Measurements from ENCODE around the gene YIPF3.
"Not testable (repeated sequence)": the region's sequence is repeated elsewhere in the genome, so short reads cannot be mapped to it uniquely, and the experiment has no call there.

Gene YIPF3

DNA sequence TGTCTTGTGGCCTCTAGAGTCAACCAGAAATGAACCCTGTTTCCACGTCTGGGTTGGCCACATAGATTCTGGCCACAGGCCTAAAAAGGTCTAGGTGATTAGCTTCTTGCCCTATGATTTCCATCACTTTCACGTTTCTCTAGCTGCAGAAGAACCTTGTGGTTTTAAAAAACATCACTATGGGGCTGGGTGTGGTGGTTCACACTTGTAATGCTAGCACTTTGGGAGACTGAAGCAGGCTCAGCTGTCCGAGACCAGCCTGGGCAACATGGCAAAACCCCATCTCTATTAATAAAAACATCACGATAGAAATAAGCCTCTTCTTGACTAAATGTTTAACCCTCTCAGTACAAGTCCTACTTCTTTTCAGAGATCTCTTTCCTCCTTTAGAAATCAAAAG lies 27.7 kb upstream of the YIPF3 start:
- peaks cover 24 to 35% of the 10 kb centered on the region in 2 experiments for H3K36me3 ChIP-seq (ENCODE audit: control insufficient read depth in 1 of 2, insufficient read depth in 2 of 2, low read length in 2 of 2)
- H2AK5ac ChIP-seq (ENCODE audit: low read length) = no peak overlapping the region
- H3K4me2 ChIP-seq (ENCODE audit: low read length) = no peak overlapping the region
- H3K9me3 ChIP-seq (ENCODE audit: insufficient read depth, low read depth, low read length) = no peaks in the 10 kb centered on the region
- H3K27ac ChIP-seq (ENCODE audit: low read depth, low read length) = no peak overlapping the region
- H3K4ac ChIP-seq (ENCODE audit: low read depth, low read length) = no peak overlapping the region
- DNase-seq = no peak
- no peaks in the 10 kb centered on the region for H3K27me3 ChIP-seq (ENCODE audit: insufficient read depth, low read length)
- no peak overlapping the region for H3K4me3 ChIP-seq (ENCODE audit: low read depth, low read length)
- H3K14ac ChIP-seq (ENCODE audit: low read length) = no peak overlapping the region
- no peak overlapping the region for H4K12ac ChIP-seq (ENCODE audit: low read depth, low read length)
- H3K79me1 ChIP-seq (ENCODE audit: low read length) = no peaks in the 10 kb centered on the region
- H3K4me1 ChIP-seq (ENCODE audit: control insufficient read depth in 1 of 2, insufficient read depth in 2 of 2, low read length in 2 of 2) = no peaks in the 10 kb centered on the region
- WGBS (ENCODE audit: extremely low coverage, insufficient coverage, insufficient read length) = no CpG with 5 or more reads among the region's 4 CpGs
- H3K9ac ChIP-seq (ENCODE audit: low read length) = no peak overlapping the region
- no peak overlapping the region for H2BK5ac ChIP-seq (ENCODE audit: low read depth, low read length, poor library complexity)
- no peak overlapping the region for H4K91ac ChIP-seq (ENCODE audit: low read depth, low read length)
- H2BK120ac ChIP-seq (ENCODE audit: insufficient read depth, low read length, poor library complexity) = no peak overlapping the region
- no peak overlapping the region for H3K23ac ChIP-seq (ENCODE audit: low read length)
- H4K8ac ChIP-seq (ENCODE audit: low read depth, low read length) = no peak overlapping the region
- no peak overlapping the region for H2BK12ac ChIP-seq (ENCODE audit: low read length)
- H3K79me2 ChIP-seq (ENCODE audit: control insufficient read depth, insufficient read depth, low read length, poor library complexity) = no peaks in the 10 kb centered on the region
- no peak overlapping the region for H3K18ac ChIP-seq (ENCODE audit: low read length)
- H2AFZ ChIP-seq (ENCODE audit: insufficient read depth, low read length, poor library complexity) = no peak overlapping the region

DNA sequence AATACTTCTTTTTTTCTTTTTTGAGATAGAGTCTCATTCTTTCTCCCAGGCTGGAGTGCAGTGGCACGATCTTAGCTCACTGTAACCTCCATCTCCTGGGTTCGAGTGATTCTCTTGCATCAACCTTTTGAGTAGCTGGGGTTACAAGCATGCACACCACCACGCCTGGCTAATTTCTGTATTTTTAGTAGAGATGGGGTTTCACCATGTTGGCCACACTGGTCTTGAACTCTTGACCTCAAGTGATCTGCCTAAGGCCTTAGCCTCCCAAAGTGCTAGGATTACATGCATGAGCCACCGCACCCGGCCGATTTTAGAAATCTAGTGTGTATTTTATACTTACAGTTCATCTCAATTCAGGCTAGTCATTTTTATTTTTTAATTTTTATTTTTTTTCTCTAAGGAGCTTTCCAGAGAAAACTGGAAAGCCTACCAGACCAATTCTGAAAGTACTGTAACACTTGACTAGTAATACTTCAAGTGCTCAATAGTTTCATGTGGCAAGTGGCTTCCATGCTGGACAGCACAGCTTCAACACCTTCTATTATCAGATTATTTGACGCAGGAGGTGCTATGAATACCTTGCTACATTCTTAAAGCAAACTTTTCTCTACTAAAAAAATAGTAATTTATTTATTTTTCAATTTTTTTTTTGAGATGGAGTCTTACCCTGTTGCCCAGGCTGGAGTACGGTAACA lies 25.2 kb upstream of the YIPF3 start:
- WGBS (ENCODE audit: extremely low coverage, insufficient coverage, insufficient read length) = no CpG with 5 or more reads among the region's 8 CpGs
- Histone ChIP-seq H4K12ac (ENCODE audit: low read depth, low read length) (no peak overlapping the region), H2BK120ac (ENCODE audit: insufficient read depth, low read length, poor library complexity) (no peak overlapping the region)

DNA sequence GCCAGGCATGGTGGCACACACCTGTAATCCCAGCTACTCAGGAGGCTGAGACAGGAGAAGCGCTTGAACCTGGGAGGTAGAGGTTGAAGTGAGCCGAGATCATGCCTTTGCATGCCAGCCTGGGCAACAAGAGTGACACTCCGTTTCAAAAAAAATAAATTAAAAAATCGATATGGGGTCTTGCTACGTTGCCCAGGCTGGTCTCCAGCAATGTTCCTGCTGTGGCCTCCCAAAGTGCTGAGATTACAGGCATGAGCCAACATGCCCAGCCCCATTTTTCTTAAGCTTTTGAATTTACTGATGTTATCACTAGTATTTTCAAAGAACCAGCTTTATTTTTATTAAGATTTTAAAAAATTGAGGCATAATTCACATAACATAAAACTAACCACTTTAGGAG lies 23.8 kb upstream of the YIPF3 start:
- Histone ChIP-seq H3K4me2 (ENCODE audit: low read length) (no peak overlapping the region), H3K79me2 (ENCODE audit: control insufficient read depth, insufficient read depth, low read length, poor library complexity) (no peaks in the 10 kb centered on the region), H3K4me1 (ENCODE audit: control insufficient read depth in 1 of 2, insufficient read depth in 2 of 2, low read length in 2 of 2) (no peaks in the 10 kb centered on the region), H3K4me3 (ENCODE audit: low read depth, low read length) (no peak overlapping the region), H4K91ac (ENCODE audit: low read depth, low read length) (no peak overlapping the region), H3K27me3 (ENCODE audit: insufficient read depth, low read length) (no peaks in the 10 kb centered on the region), H2BK12ac (ENCODE audit: low read length) (no peak overlapping the region), H4K12ac (ENCODE audit: low read depth, low read length) (no peak overlapping the region), H3K23ac (ENCODE audit: low read length) (no peak overlapping the region), H2BK120ac (ENCODE audit: insufficient read depth, low read length, poor library complexity) (no peak overlapping the region), H3K14ac (ENCODE audit: low read length) (no peak overlapping the region), H4K8ac (ENCODE audit: low read depth, low read length) (no peak overlapping the region), H2AK5ac (ENCODE audit: low read length) (no peak overlapping the region), H3K18ac (ENCODE audit: low read length) (no peak overlapping the region), H3K36me3 (ENCODE audit: control insufficient read depth in 1 of 2, insufficient read depth in 2 of 2, low read length in 2 of 2) (peaks cover 21 to 31% of the 10 kb centered on the region in 2 experiments), H2BK5ac (ENCODE audit: low read depth, low read length, poor library complexity) (no peak overlapping the region), H3K4ac (ENCODE audit: low read depth, low read length) (no peak overlapping the region), H3K79me1 (ENCODE audit: low read length) (no peaks in the 10 kb centered on the region), H3K9ac (ENCODE audit: low read length) (no peak overlapping the region), H2AFZ (ENCODE audit: insufficient read depth, low read length, poor library complexity) (no peak overlapping the region), H3K9me3 (ENCODE audit: insufficient read depth, low read depth, low read length) (no peaks in the 10 kb centered on the region), H3K27ac (ENCODE audit: low read depth, low read length) (no peak overlapping the region)
- DNase-seq = no peak
- no CpG with 5 or more reads among the region's 5 CpGs for WGBS (ENCODE audit: extremely low coverage, insufficient coverage, insufficient read length)

More for the DNA sequence above, 25.2 kb upstream of the YIPF3 start:
- peaks cover 23 to 26% of the 10 kb centered on the region in 2 experiments for H3K36me3 ChIP-seq (ENCODE audit: control insufficient read depth in 1 of 2, insufficient read depth in 2 of 2, low read length in 2 of 2)
- H3K79me1 ChIP-seq (ENCODE audit: low read length) = no peaks in the 10 kb centered on the region
- no peak overlapping the region for H3K18ac ChIP-seq (ENCODE audit: low read length)
- H3K14ac ChIP-seq (ENCODE audit: low read length) = no peak overlapping the region
- H3K23ac ChIP-seq (ENCODE audit: low read length) = no peak overlapping the region
- no peak overlapping the region for H3K9ac ChIP-seq (ENCODE audit: low read length)
- H3K9me3 ChIP-seq (ENCODE audit: insufficient read depth, low read depth, low read length) = no peaks in the 10 kb centered on the region
- H2AK5ac ChIP-seq (ENCODE audit: low read length) = no peak overlapping the region
- no peak for DNase-seq
- H3K27me3 ChIP-seq (ENCODE audit: insufficient read depth, low read length) = no peaks in the 10 kb centered on the region
- H3K4me1 ChIP-seq (ENCODE audit: control insufficient read depth in 1 of 2, insufficient read depth in 2 of 2, low read length in 2 of 2) = no peaks in the 10 kb centered on the region
- no peak overlapping the region for H4K91ac ChIP-seq (ENCODE audit: low read depth, low read length)
- no peak overlapping the region for H2BK12ac ChIP-seq (ENCODE audit: low read length)
- no peaks in the 10 kb centered on the region for H3K79me2 ChIP-seq (ENCODE audit: control insufficient read depth, insufficient read depth, low read length, poor library complexity)
- no peak overlapping the region for H3K4me2 ChIP-seq (ENCODE audit: low read length)
- H3K4me3 ChIP-seq (ENCODE audit: low read depth, low read length) = no peak overlapping the region
- H3K4ac ChIP-seq (ENCODE audit: low read depth, low read length) = no peak overlapping the region
- no peak overlapping the region for H2BK5ac ChIP-seq (ENCODE audit: low read depth, low read length, poor library complexity)
- no peak overlapping the region for H2AFZ ChIP-seq (ENCODE audit: insufficient read depth, low read length, poor library complexity)
- no peak overlapping the region for H4K8ac ChIP-seq (ENCODE audit: low read depth, low read length)
- no peak overlapping the region for H3K27ac ChIP-seq (ENCODE audit: low read depth, low read length)

DNA sequence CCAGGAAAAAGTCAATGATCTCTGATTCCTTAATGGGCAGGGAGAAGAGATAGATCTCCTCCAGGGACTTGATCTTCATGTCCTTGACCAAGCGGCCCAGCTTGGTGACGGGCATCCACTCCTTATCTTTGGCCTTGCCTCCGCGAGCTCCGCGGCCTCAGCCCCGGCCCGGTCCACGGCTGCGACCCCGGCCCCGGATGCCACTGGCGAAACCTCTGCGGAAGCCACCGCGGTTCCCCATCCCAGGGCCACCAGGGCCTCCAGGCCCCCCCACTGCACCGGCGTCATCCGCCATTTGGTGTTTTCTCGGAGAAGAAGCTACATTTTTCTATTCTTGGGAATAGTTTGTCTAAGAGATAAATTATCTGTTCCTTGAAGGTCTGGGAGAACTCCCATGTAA lies 22.7 kb upstream of the YIPF3 start:
- H3K27me3 ChIP-seq (ENCODE audit: insufficient read depth, low read length); H3K18ac ChIP-seq (ENCODE audit: low read length); H2BK120ac ChIP-seq (ENCODE audit: insufficient read depth, low read length, poor library complexity); DNase-seq; H4K8ac ChIP-seq (ENCODE audit: low read depth, low read length); H2AK5ac ChIP-seq (ENCODE audit: low read length); H3K79me1 ChIP-seq (ENCODE audit: low read length); H2BK5ac ChIP-seq (ENCODE audit: low read depth, low read length, poor library complexity); H4K12ac ChIP-seq (ENCODE audit: low read depth, low read length); H3K9ac ChIP-seq (ENCODE audit: low read length); H4K91ac ChIP-seq (ENCODE audit: low read depth, low read length); H3K9me3 ChIP-seq (ENCODE audit: insufficient read depth, low read depth, low read length); H3K4me2 ChIP-seq (ENCODE audit: low read length); H3K79me2 ChIP-seq (ENCODE audit: control insufficient read depth, insufficient read depth, low read length, poor library complexity); H3K23ac ChIP-seq (ENCODE audit: low read length); H3K4ac ChIP-seq (ENCODE audit: low read depth, low read length); H3K4me1 ChIP-seq (ENCODE audit: control insufficient read depth in 1 of 2, insufficient read depth in 2 of 2, low read length in 2 of 2); H3K27ac ChIP-seq (ENCODE audit: low read depth, low read length); H2AFZ ChIP-seq (ENCODE audit: insufficient read depth, low read length, poor library complexity); H3K14ac ChIP-seq (ENCODE audit: low read length); H2BK12ac ChIP-seq (ENCODE audit: low read length); H3K4me3 ChIP-seq (ENCODE audit: low read depth, low read length): not testable (repeated sequence)
- peaks cover 15 to 27% of the 10 kb centered on the region in 2 experiments for H3K36me3 ChIP-seq (ENCODE audit: control insufficient read depth in 1 of 2, insufficient read depth in 2 of 2, low read length in 2 of 2)
- WGBS (ENCODE audit: extremely low coverage, insufficient coverage, insufficient read length) = no CpG with 5 or more reads among the region's 20 CpGs
